Liver (tissue), 9 donors: ENCODE results near the gene DAP3. TPM values are rescaled to one million over a fixed set of nuclear protein-coding genes. Genes with fewer than 3 reads are reported as not detected.
"Not testable (repeated sequence)": the region's sequence is repeated elsewhere in the genome, so short reads cannot be mapped to it uniquely, and the experiment has no call there.

Experiments used
- DNase-seq: peaks from one replicate; pipeline ENCODE4 v3.0.0-alpha.2; 2017; ENCODE audit warnings: low spot score
- H3K27ac ChIP-seq, 2 donors: one replicate each; pipeline ENCODE4 v1.7.0; 2013; ENCODE audit warnings: inconsistent platforms in 2 of 2, low read length in 2 of 2, control low read depth in 1 of 2, low read depth in 1 of 2, mild to moderate bottlenecking in 1 of 2
- H3K27me3 ChIP-seq, 4 donors: one replicate each; pipeline versions ENCODE4 v1.6.1 to v1.7.0; 2013; ENCODE audit warnings: low read length in 3 of 4, inconsistent platforms in 1 of 4, mild to moderate bottlenecking in 1 of 4, moderate library complexity in 1 of 4; ENCODE audit not compliant: control insufficient read depth in 4 of 4, insufficient read depth in 4 of 4
- H3K36me3 ChIP-seq, 4 donors: one replicate each; pipeline versions ENCODE4 v1.6.1 to v1.7.0; 2013; ENCODE audit warnings: low read length in 3 of 4, mild to moderate bottlenecking in 3 of 4, low read depth in 1 of 4, moderate library complexity in 1 of 4; ENCODE audit not compliant: control insufficient read depth in 4 of 4, insufficient read depth in 3 of 4
- H3K4me1 ChIP-seq, 4 donors: one replicate each; pipeline versions ENCODE4 v1.6.1 to v1.7.0; 2013; ENCODE audit warnings: low read length in 3 of 4, mild to moderate bottlenecking in 3 of 4, moderate library complexity in 1 of 4; ENCODE audit not compliant: control insufficient read depth in 4 of 4, insufficient read depth in 4 of 4
- H3K4me3 ChIP-seq, 3 donors: one replicate each; pipeline versions ENCODE4 v1.6.1 to v1.7.0; 2013; ENCODE audit warnings: low read length in 3 of 3, control low read depth in 1 of 3, low read depth in 1 of 3, mild to moderate bottlenecking in 1 of 3
- H3K9ac ChIP-seq, 2 donors: one replicate each; pipeline ENCODE4 v1.7.0; 2013; ENCODE audit warnings: low read length in 2 of 2, mild to moderate bottlenecking in 2 of 2, moderate library complexity in 2 of 2, control low read depth in 1 of 2, low read depth in 1 of 2
- H3K9me3 ChIP-seq, 4 donors: one replicate each; pipeline versions ENCODE4 v1.6.1 to v1.7.0; 2013; ENCODE audit warnings: low read length in 3 of 4; ENCODE audit not compliant: control insufficient read depth in 4 of 4
- EGR1 ChIP-seq, 2 donors: IDR thresholded peaks; 2 replicates each; pipeline ENCODE4 v1.6.1; 2016 to 2018; ENCODE audit warnings: antibody characterized with exemption in 2 of 2, low read depth in 2 of 2
- FOXA1 ChIP-seq: IDR thresholded peaks from 2 replicates; pipeline ENCODE4 v1.6.1; 2016; ENCODE audit warnings: antibody characterized with exemption
- GABPA ChIP-seq, 2 donors: IDR thresholded peaks in 1 of 2; conservative IDR thresholded peaks in 1 of 2; 2 replicates each; pipeline ENCODE4 v1.6.1; 2016; ENCODE audit warnings: antibody characterized with exemption in 2 of 2, mild to moderate bottlenecking in 1 of 2, moderate library complexity in 1 of 2
- HNF4G ChIP-seq: IDR thresholded peaks from 2 replicates; pipeline ENCODE4 v1.6.1; 2016; ENCODE audit warnings: antibody characterized with exemption
- NR2F2 ChIP-seq: IDR thresholded peaks from 2 replicates; pipeline ENCODE4 v1.6.1; 2016; ENCODE audit warnings: antibody characterized with exemption
- REST ChIP-seq: IDR thresholded peaks from 2 replicates; pipeline ENCODE4 v1.6.1; 2016; ENCODE audit warnings: antibody characterized with exemption, mild to moderate bottlenecking
- RXRA ChIP-seq, 2 donors: IDR thresholded peaks; 2 replicates each; pipeline ENCODE4 v1.6.1; 2017 to 2018; ENCODE audit warnings: antibody characterized with exemption in 2 of 2, mild to moderate bottlenecking in 1 of 2
- SP1 ChIP-seq: IDR thresholded peaks from 2 replicates; pipeline ENCODE4 v1.6.1; 2018; ENCODE audit warnings: antibody characterized with exemption, mild to moderate bottlenecking
- TAF1 ChIP-seq: conservative IDR thresholded peaks from 2 replicates; pipeline ENCODE4 v1.6.1; 2016; ENCODE audit warnings: antibody characterized with exemption, mild to moderate bottlenecking
- YY1 ChIP-seq: IDR thresholded peaks from 2 replicates; pipeline ENCODE4 v1.6.1; 2016; ENCODE audit warnings: antibody characterized with exemption, mild to moderate bottlenecking
- WGBS: extraction: QIAGEN DNeasy Blood & Tissue Kit; methylation state at CpG from one replicate; pipeline ENCODE4 v1.1.7; 2013; 5-methylcytosine and 5-hydroxymethylcytosine counted together
- polyA plus RNA-seq, 2 donors: library from polyadenylated mRNA; stranded (reverse) in 1 of 2; unstranded in 1 of 2; fragments of 200-250 nt in 1 of 2; fragments of >200 nt in 1 of 2; fragmentation: Nextera tagmentation in 1 of 2; extraction: Ambion mirVana in 1 of 2; gene quantifications; one replicate each; pipeline versions ENCODE4 v1.2.1 to v1.2.3, GENCODE V29; 2013 to 2015
- total RNA-seq, 2 donors: library from RNA; depleted of rRNA; stranded (reverse); fragments of >200 nt; gene quantifications; one replicate each; pipeline ENCODE4 v1.2.3, GENCODE V29; 2014
- TF ChIP-seq, protein P1 (sequence below): IDR thresholded peaks from 2 replicates; pipeline ENCODE4 v1.6.1; 2016; ENCODE audit warnings: antibody characterized with exemption
- TF ChIP-seq, protein P2 (sequence below): IDR thresholded peaks from 2 replicates; pipeline ENCODE4 v1.6.1; 2016; ENCODE audit warnings: antibody characterized with exemption
- donor health status: healthy.
- donor health status: healthy.
- donor health status: healthy.
- donor health status: healthy.
- donor health status: healthy.

The DAP3 gene
- total and polyA plus RNA-seq, 4 donors, result 43.1 to 59.3 (median 57.3) TPM

- no peak for TF ChIP-seq NR2F2
- TF ChIP-seq, protein P1, sequence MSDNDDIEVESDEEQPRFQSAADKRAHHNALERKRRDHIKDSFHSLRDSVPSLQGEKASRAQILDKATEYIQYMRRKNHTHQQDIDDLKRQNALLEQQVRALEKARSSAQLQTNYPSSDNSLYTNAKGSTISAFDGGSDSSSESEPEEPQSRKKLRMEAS, result no peak
Measured at GRCh38 chr1:155715777-155716176, 26.9 kb downstream of the DAP3 start (continued).

DNA sequence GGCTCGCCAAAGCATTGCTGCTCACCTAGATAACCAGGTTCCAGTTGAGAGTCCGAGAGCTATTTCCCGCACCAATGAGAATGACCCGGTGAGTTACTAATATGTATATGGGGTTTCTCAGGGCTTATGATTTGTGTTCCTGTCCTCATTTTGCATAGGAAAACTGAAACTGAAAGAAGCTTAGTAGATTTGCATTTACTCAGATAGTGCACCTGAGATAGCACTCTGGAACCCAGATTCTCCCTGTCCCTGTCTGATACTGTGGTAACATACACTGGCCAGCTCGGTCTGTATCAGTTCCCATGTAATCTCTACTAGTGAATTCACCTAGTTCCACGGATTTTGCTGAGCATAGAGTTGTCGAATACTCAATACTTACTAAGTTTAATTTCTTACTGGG is 28.1 kb downstream of the DAP3 start:
- TF ChIP-seq YY1 (no peak), GABPA (IDR thresholded peaks at IDR 0.05 in 1 of 2, conservative IDR thresholded peaks at IDR 0.05 in 1 of 2) (no peak), REST (no peak), FOXA1 (no peak), SP1 (no peak), NR2F2 (no peak), RXRA (IDR thresholded peaks at IDR 0.05) (no peak), HNF4G (no peak), EGR1 (IDR thresholded peaks at IDR 0.05; ENCODE audit: low read depth in 2 of 2) (no peak)
- TF ChIP-seq, protein P1, result no peak
- TF ChIP-seq, protein P2, sequence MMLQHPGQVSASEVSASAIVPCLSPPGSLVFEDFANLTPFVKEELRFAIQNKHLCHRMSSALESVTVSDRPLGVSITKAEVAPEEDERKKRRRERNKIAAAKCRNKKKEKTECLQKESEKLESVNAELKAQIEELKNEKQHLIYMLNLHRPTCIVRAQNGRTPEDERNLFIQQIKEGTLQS, result no peak
- Histone ChIP-seq H3K4me3 (no peak overlapping the region), H3K4me1 (no peaks in the 10 kb centered on the region)

DNA sequence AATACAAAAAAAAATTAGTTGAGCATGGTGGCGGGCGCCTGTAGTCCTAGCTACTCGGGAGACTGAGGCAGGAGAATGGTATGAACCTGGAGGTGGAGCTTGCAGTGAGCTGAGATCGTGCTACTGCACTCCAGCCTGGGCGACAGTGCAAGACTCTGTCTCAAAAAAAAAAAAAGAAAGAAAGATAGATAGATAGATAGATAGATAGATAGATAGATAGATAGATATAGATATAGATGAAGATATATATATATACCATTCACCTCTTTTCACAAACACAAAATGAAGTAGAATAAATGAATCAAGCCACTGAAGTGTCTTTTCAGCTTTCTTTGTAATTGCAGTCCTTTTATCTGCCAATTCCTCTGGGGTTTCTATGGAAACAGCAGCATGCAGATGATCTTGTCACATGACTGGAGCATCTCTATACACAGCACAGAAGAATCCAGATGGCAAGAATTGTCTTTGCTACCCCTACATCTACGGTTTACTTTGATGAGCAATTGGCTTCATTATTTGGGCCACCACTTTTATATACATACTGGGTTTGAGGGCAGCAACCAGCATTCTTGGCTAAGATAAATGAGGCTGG is 29.7 kb downstream of the DAP3 start:
- peaks cover 6 to 24% (median 9%) of the 10 kb centered on the region in 4 donors for H3K36me3 ChIP-seq
- not testable (repeated sequence) for H3K9ac ChIP-seq, H3K4me3 ChIP-seq, H3K4me1 ChIP-seq, H3K27ac ChIP-seq, H3K27me3 ChIP-seq, H3K9me3 ChIP-seq, DNase-seq
- 98% methylated on average over 6 of the region's 6 CpGs for WGBS

More for the DNA sequence above, 28.1 kb downstream of the DAP3 start:
- Histone ChIP-seq H3K9me3 (no peaks in the 10 kb centered on the region), H3K36me3 (peaks cover 4 to 19% (median 8%) of the 10 kb centered on the region in 4 donors), H3K27ac (no peak overlapping the region), H3K27me3 (no peaks in the 10 kb centered on the region), H3K9ac (no peak overlapping the region)
- DNase-seq, result no peak
- WGBS, result 95% methylated on average over 7 of the region's 7 CpGs

DNA sequence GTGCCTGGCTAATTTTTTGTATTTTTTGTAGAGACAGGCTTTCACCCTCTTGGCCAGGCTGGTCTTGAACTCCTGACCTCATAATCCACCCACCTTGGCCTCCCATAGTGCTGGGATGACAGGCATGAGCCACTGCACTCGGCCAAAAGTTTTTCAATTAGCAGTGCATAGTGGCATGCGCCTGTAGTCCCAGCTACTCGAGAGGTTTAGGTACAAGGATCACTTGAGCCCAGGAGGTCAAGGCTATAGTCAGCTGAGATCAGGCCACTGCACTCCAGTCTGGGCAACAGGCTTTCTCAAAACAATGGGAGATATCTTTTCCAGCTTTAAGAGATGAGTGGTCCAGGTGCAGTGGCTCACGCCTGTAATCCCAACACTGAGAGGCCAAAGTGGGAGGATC is 30.8 kb downstream of the DAP3 start:
- peaks cover 6 to 24% (median 8%) of the 10 kb centered on the region in 4 donors for H3K36me3 ChIP-seq
- DNase-seq, result no peak
- H3K4me1 ChIP-seq, result no peaks in the 10 kb centered on the region
- no peaks in the 10 kb centered on the region for H3K27me3 ChIP-seq
- H3K4me3 ChIP-seq, result no peak overlapping the region
- H3K9me3 ChIP-seq, result no peaks in the 10 kb centered on the region
- 89% methylated on average over 4 of the region's 4 CpGs for WGBS
- H3K27ac ChIP-seq, result no peak overlapping the region
- TF ChIP-seq, protein P2, result no peak
- TF ChIP-seq EGR1 (IDR thresholded peaks at IDR 0.05; ENCODE audit: low read depth in 2 of 2) (no peak), TAF1 (no peak)
- no peak overlapping the region for H3K9ac ChIP-seq
